Lower leg skin (tissue), 3 donors: ENCODE measurements around the gene BUB3.

ENCODE experiments used
- CTCF ChIP-seq, 3 donors: fragments of 450-650 bp; IDR thresholded peaks; one replicate each; pipeline ENCODE4 v1.5.1; 2016; ENCODE audit warnings: antibody characterized with exemption in 3 of 3, mild to moderate bottlenecking in 3 of 3, moderate library complexity in 2 of 3
- POLR2A ChIP-seq, 2 donors: fragments of 450-650 bp; IDR thresholded peaks; one replicate each; pipeline ENCODE4 v1.6.1; 2016 to 2017; ENCODE audit warnings: antibody characterized with exemption in 2 of 2, mild to moderate bottlenecking in 1 of 2, moderate library complexity in 1 of 2

DNA sequence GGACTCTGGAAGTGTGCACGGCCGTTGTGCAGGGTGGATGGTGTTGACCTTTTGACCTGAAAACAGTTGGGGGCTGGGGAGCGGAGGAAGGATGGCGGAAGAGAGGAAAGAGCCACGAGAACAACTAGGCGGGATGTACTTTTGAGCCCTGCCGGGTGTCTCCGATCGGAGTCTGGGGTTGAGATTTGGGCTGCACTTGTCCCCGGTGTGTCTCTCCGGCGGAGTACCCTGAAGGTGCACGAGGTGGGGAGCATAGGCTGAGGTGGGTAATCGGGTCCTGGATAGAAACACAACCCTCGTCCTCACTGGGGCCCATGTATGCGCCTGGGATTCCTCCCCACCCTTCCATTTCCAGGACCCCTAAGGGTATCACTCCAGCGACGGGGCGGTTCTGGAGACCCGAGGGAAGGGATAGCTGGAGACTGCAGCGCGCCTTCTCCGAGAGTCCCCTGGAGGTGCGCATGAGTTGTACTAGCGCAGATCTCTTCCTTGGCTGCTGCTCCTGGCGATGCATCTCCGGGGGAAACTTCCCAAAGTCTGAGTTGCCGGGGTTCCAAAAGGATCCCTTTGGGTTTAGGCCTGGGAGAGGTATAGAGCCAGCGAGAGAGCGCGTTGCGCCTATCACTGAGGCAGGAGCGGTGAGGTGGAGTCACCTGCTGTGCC, 10.9 kb upstream of the BUB3 start:
- TF ChIP-seq POLR2A (IDR thresholded peaks at IDR 0.05) (no peak), CTCF (IDR thresholded peaks at IDR 0.05) (no peak)
